GM19395 (cell line): ENCODE results near the gene MANSC1.
A peak's percentile ranks its signal among the peaks of the same experiment; 100 is the strongest.
"Not testable (repeated sequence)": the region's sequence is repeated elsewhere in the genome, so short reads cannot be mapped to it uniquely, and the experiment has no call there.

Experiments used
- ATAC-seq: cut with Tn5 transposase; IDR thresholded peaks from one replicate; pipeline ENCODE4 v1.9.1; 2021; ENCODE audit warnings: mild to moderate bottlenecking, moderate library complexity; ENCODE audit not compliant: unreplicated experiment

MANSC1 gene

DNA sequence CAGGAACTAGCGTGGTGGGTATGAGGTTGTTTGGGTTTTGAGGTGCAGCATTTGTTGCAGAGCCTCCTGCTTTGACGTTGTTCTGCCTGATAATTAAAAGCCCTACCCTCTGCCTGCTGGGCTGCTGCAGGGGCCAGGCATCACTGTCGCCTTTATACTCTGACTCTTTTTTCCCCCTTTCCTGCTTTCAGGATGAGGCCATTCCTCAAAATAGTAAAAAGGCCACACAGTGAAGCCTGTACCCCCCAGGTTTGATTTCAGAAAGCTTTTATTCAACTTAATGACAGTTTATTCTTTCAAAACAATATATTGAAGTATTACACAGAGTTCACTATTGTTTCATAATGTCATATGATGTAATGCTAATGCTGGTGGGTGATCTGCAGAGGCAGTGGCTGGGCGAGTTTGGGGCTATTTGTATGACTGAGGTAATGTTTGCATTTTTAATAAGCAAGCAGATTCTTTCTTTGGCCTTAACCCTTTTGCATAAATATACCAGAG, 15.9 kb upstream of the MANSC1 start:
- no peak for ATAC-seq

DNA sequence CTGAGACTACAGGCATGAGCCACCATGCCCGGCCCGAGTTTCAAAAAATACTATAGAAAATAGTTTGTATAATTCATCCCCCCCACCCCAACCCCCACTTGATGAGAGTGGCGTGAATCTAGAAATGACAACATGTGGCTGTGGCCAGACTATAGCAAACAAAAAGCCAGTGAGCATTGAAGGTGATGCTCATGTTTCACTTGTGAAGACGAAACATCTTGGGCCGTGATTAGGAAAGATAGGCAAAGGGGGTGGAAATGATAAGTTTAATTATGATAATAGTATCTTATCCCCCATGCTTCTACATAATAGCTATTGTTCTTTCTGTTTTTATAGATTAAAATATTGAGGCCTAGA, 15.4 kb upstream of the MANSC1 start:
- no peak for ATAC-seq

DNA sequence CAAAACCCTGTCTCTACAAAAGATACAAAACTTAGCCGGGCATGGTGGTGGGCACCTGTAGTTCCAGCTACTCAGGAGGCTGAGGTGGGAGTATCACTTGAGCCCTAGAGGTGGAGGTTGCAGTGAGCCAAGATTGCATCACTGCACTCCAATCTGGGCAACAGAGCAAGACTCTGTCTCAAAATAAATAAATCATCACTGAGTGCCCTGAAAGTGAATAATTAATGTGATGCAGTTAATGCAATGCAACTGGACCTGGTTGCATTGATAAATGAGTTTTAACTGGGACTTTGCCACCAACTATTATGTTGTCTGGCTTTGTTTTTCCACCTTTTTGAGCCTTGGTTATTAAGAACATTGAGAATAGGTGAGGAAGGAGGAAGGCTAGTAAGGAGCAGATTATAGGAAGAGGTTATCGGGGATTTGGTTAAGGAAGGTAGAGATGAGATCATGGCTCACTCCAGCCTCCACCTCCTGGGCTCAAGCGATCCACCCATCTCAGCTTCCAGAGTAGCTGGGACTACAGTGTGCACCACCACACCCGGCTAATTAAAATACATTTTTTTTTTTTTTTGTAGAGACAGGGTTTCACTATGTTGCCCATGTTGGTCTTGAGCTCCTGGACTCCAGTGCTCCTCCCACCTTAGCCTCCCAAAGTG, 14.9 kb upstream of the MANSC1 start:
- no peak for ATAC-seq

DNA sequence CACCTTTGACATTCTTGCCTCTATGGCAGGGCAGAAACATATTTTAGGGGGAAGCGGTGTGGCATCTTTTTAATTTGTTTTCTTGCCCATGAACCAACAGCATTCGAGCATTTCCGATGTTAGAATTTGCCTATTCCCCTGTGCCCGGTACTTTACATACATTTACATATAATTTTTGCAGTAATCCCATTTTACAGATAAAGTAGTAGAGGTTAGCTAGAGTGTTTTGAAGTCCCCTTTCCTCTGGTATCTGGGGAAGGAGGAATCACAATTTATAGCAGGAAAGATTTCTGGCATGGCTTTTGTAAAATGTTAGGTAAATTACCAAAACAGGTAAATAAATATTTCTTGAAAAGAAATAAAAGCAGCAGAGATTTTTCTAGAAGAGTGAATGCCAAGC, 8.5 kb upstream of the MANSC1 start:
- no peak for ATAC-seq

DNA sequence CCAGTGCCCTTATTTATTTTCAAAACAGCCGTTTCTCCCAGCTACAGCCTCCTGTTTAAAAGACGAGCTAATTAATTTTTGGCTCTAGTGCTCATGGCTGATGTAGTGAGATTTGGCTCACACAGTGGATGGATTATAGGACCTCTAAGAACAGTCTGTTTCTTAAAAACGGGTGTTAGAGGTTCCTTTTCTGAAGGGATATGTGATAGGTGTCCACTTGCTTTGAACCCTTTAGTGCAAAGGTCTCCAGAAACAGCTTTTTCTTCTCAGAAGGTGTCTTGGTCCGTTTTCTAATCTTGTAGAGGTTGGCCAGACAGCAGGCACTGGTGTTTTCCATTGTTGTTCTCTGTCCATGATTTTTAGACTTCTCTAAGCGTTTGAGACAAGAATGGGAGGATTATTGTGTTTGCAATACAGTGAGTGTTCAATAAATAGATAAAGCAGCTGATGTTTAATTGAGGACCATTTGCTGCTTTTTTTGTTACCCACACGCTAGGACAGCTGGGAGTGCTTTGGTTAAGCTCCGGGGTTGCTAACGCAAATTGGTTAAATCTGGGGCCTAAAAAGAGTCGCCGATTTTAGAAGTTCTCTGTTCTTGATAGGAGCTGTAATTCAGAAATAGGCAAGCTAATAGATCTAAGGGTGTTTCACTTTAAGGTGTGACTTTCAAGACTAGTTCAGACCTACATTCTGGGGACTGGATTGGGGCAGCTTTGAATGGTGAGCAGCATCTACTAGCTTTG, 7.8 kb upstream of the MANSC1 start:
- ATAC-seq = no peak

DNA sequence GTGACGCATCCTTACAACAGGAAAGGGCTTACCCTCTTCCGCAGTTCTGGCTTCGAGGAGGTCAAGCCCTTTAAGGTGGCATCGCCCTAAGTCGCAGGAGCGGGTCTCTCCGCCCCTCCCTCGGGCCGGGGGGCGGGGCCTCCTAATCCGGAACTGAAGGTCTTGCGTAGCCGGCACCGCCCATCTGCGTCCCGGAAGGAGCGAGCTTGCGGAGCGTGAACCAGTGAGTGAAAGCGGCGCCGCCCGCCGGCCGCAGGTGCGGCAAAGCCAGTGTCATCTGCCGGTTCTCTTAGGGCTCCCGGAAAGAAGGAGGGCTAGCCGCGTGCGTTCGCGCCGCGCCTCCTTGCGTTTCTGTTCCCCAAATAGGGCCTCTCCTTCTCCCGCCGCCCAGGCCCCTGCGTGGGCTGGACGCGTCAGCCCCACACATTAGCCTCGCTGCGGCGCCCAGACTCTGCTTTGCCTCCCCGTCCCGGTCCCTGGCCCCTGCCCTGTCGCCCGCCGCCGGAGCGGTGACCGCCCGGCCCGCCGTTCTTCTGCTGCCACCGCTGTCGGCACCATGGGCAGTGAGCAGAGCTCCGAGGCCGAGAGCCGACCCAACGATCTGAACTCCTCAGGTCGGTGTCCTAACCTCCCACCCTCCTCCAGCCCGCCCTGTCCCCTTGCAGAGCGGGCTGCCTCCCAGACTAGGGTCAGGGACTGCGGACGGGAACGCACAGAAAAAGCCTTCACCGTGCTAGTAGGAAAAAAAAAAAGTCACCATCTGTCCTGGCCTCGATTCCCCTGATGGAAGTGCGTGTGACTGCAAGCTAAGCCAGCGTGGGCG, 7.1 kb upstream of the MANSC1 start, which contains the start of gene BORCS5:
Gene BORCS5, plus strand, starts transcription at position 183 of the 823 bp plus-strand sequence. Its CDS starts 374 bp downstream, at position 557.
- peak; percentile 86 for ATAC-seq

DNA sequence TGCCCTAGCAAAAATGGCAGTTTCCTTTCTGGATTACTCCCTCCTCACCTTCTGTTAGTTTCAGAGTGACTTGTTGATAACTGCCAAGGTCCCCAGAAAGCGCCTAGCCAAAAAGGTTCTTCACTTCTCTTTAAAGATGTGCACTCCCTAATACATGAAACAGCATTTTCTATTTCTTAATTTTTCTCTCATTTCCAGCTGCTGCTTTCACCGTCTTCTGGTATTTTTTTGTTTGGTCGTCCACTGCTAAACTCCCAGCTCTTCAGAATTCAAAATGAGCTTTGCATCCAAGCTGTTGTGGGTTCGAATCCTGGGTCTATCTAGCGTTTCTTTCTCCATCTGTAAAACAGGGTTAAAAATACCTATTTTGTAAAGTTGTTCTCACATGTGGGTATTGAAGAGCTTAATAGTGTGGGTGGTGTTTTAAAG, 6.4 kb upstream of the MANSC1 start:
- ATAC-seq = no peak

DNA sequence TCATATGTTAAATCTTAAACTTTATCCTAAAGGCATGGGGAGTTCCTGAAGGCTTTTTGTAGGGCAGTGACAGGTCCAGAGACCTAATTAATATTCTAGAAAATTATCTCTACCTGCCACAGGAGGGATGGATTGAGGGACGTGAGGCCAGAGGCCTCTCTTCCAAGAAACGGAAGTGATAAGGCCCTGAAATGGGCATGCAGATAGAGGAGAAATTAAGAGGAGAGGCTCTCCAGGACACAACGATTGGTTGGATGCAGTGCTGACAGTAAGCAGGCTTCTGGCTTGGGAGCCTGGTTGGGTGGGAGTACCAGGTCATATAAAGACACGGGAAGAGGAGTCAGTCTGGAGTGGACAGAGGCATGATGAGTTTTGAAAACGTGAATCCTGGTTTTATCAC, 3.8 kb upstream of the MANSC1 start:
- no peak for ATAC-seq

DNA sequence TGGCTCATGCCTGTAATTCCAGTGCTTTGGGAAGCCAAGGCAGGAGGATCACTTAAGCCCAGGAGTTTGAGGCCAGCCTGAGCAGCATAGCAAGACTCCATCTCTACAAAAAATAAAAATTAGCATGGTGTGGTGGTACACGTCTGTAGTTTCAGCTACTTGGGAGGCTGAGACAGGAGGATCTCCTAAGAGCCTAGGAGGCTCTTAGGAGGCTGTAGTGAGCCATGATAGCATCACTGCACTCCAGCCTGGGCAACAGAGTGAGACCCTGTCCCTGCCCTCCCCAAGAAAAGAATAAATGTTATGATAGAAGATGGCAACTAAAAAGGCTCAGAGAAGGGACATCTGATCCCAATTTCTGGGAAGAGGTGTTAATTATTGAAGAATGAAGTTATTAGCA, 3.2 kb upstream of the MANSC1 start:
- no peak for ATAC-seq

DNA sequence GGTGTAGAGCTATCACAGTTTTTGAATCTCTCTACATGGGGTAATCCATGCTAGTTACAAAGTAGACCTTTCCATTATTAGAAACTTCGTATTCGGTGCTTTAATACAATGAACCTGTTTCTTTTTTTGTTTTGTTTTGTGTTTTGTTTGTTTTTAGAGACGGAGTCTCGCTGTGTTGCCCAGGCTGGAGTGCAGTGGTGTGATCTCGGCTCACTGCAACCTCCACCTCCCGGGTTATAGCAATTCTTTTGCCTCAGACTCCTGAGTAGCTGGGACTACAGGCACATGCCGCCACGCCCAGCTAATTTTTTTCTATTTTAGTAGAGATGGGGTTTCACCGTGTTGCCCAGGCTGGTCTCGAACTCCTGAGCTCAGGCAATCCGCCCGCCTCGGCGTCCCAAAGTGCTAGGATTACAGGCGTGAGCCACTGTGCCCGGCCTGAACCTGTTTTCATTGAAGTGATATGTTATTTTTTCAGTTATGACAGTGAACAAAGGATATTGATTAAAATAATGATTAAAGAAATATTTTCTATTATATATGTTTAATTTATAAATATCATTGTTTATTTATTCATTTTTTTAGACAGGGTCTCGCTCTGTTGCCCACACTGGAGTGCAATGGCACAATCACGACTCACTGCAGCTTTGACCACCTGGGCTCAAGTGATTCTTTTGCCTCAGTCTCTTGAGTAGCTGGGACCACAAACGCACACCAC, 1.6 kb upstream of the MANSC1 start:
- not testable (repeated sequence) for ATAC-seq

DNA sequence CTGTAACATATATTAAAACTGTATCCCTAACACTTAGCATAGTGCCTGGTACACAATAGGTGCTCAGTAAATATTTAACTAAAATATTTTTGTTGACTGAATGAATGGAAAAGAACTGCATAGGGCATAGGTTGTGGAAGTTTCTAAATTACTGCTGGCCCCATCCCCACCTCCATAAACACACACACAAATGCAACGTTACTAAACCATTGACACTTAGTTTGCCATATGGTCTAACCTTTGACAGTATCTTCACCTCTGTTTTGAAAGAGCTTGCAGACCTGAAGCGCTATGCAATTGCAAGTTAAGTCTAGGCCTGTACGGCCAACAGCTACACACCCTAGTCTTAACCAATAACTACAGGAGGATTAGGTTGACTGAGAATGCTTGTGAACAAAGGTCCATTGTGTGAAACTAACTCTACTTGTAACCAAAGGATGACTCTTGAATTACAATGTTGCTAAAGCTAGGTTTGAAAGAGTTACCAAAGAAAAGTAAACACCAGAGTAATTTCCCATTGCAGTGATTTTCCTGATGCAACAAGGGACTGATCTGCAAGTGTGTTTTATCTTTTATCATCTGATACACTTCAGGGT, 924 bp upstream of the MANSC1 start:
- no peak for ATAC-seq

DNA sequence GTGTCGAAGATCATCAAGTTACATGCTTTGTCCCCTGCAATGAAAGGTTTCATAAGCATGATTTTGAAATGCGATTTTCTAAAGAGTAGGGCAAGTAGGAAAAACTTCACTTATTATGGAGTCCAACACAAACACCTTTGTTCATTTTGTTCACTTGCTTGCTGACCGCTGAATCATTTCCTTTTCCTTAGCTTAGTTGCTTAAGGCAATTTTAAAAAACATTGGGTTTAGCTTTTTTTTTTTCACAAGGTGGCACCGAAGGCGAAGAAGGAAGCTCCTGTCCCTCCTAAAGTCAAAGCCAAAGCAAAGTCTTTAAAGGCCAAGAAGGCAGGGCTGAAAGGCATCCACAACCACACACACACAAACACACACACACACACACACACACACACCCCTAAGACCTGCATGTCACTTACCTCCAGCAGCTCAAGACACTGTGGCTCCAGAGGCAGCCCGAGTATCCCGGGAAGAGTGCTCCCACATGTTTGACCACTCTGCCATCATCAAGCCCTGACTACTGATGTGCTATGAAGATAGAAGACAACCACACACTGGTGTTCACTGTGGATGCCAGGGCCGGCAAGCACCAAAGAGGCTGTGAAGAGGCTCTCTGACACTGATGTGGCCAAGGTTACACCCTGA, 11.4 kb downstream of the MANSC1 start:
- ATAC-seq = no peak

DNA sequence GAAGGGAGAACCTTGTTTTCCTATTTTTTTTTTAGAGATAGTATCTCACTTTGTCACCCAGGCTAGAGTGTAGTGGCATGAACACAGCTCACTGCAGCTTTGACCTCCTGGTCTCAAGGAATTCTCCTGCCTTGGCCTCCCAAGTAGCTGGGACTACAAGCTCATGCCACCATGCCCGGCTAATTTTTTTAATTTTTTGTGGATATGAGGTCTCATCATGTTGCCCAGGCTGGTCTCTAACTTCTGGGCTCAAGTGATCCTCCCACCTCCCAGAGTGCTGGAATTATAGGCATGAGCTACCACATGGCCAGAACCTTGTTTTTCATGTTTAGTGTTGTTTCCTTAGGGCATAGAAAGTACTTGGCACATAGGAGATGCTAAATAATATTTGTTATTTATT, 13.5 kb downstream of the MANSC1 start:
- ATAC-seq = no peak

DNA sequence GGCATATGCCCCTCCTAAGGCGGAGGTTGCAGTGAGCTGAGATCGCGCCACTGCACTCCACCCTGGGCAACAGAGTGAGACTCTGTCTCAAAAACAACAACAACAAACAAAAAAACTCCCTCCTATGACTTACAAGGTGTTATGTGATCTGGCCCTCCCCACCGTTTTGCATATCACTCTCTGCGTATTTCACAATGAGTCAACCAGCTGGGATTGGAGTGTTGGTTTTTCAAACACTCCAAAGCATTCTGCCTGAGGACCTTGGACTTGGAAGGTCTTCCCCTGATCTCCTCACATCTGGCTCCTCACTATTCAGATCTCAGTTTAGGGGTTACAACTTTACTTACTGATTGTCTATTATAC, 14.0 kb downstream of the MANSC1 start:
- no peak for ATAC-seq

DNA sequence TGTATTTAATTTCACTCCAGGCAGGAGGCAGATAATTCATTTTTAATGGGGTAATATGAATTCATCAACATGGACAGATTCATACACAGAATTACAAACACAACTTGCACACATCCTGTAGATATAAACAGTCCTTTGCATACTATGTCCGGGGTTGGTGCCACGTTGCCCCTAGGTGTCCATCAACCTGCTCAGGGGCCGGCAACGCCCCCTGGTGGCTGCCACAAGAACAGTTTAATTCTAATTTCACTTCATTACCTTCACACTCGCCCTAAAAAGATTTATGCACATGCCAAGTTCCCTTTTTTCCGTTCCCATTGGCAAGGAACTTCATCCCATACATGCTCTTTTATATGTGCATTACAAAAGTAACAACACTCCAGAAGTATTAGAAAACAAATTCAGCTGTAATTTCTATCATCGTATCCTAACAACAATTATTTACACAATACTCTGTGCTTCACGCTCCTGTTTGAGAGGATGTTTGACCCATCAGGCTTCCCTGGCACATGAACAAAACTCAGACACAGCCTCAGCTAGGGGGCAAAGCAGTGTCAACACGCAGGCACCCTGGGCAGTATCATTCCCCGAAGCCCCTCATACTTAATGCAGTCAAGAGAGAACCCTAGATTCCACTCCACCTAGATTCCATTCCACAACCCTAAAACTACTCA, 15.5 kb downstream of the MANSC1 start:
- peak; percentile 73 for ATAC-seq

DNA sequence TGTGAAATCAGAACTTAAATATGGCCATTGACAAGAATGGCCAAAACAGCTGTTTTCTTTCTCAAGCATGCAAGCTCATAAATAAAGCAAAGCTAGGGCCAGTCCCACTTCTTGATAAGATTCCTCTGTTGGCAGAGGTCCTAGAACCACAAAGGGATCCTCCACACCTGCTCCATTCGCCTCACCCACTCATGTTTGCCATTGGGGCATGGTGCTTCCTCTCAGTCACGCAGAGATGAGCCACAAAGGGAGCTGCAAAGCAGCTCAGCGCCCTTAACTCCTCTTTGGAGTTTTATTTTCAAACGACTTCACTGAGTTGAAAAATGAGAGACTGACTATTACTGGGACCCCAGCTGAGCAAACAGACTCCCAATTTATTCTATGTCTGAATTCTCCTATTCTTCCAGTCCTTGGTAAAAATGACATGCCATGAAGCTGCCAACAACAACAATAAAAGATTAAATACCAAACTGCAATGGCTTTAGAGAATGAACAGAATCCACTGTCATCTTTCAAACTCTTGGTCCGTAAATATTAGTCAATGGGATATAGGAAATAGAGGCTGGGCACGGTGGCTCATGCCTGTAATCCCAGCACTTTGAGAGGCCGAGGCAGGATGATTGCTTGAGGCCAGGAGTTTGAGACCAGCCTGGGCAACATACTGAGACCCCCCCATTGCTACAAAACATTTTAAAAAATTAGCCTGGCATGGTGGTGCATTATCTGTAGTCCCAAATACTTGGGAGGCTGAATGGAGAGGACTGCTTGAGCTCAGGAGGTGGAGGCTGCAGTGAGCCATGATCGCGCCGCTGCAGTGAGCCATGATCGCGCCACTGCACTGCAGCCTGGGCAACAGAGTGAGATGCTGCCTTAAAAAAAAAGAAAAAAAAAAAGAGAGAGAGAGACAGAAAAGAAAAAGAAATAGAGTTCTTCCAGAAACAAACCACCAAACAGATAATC, 16.4 kb downstream of the MANSC1 start:
- ATAC-seq = no peak

DNA sequence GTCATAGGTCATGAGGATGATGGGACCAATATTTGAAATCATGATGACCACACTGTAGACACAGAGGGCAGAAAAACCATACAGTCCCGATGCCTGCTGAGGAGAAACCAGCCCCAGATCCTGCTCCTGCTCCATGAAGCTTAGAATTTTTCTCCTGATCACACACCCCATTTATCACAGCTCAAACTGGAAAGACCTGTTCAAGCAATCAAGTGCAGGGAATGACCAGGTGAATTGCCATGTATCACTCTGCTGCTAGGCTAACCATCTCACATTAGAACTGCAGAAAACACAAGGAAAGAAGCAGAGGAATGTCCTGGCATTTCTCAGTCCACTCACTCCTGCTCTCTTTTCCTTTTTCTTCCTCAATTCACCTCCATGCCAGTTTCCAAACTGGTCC, 18.1 kb downstream of the MANSC1 start:
- ATAC-seq = no peak

DNA sequence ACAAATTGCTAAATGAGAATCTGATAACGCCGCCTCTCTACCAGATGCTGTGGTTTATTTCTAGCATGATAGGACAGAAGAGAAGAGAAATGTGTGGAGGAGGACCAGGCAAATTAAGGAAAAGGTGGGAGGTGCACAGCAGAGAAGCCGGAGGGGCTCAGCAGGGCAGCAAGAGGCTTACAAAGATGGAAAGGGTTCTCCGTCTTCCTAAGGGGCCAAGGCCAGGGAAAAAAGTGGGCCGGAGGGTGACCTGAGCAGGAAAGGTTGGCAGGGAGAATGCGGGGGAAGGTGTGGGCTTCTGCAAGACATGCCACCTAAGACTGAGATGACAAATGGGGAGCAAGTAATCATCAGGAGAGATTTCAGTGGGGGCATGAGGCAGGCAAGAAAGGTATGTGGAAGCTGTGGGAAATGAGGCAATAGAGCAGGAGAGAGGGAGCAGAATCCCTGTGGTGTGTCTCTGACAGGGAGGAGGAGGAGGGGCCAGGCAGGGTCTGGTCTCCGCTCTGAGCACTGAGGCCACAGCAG, 18.7 kb downstream of the MANSC1 start:
- no peak for ATAC-seq
